KMS-11 (cell line): ENCODE data around the gene ZNF585A.
"Not testable (repeated sequence)": the region's sequence is repeated elsewhere in the genome, so short reads cannot be mapped to it uniquely, and the experiment has no call there.

Experiments used
- H2AFZ ChIP-seq: fragments of 200-600 bp; sonication (generic); 2 replicates; pipeline ENCODE4 v1.6.1; 2016; ENCODE audit warnings: antibody characterized with exemption, mixed run types, low read depth
- H3K27ac ChIP-seq: fragments of 200-600 bp; sonication (generic); 2 replicates; pipeline ENCODE4 v1.6.1; 2016; ENCODE audit warnings: mild to moderate bottlenecking, mixed run types
- H3K27me3 ChIP-seq: fragments of 200-600 bp; sonication (generic); 2 replicates; pipeline ENCODE4 v1.6.1; 2017; ENCODE audit warnings: mild to moderate bottlenecking, low read depth, mixed run types, moderate library complexity; ENCODE audit not compliant: insufficient read depth
- H3K36me3 ChIP-seq: fragments of 200-600 bp; sonication (generic); 2 replicates; pipeline ENCODE4 v1.6.1; 2017; ENCODE audit warnings: mild to moderate bottlenecking, mixed run types; ENCODE audit not compliant: insufficient read depth
- H3K4me1 ChIP-seq: fragments of 200-600 bp; sonication (generic); 2 replicates; pipeline ENCODE4 v1.6.1; 2016; ENCODE audit warnings: mild to moderate bottlenecking, low read depth, mixed run types; ENCODE audit not compliant: poor library complexity, severe bottlenecking
- H3K4me2 ChIP-seq: fragments of 200-600 bp; sonication (generic); 2 replicates; pipeline ENCODE4 v1.7.0; 2016; ENCODE audit warnings: mild to moderate bottlenecking, mixed run types
- H3K4me3 ChIP-seq: fragments of 200-600 bp; sonication (generic); IDR thresholded peaks from 2 replicates; pipeline ENCODE4 v1.6.1; 2017; ENCODE audit warnings: low read depth, low read length, mixed read lengths; ENCODE audit not compliant: insufficient read depth
- H3K79me2 ChIP-seq: fragments of 200-600 bp; sonication (generic); 2 replicates; pipeline ENCODE4 v1.6.1; 2016; ENCODE audit warnings: low read depth, mixed run types; ENCODE audit not compliant: insufficient read depth
- H3K9ac ChIP-seq: fragments of 200-600 bp; sonication (generic); 2 replicates; pipeline ENCODE4 v1.6.1; 2016; ENCODE audit warnings: mild to moderate bottlenecking, mixed run types
- H4K20me1 ChIP-seq: fragments of 200-600 bp; sonication (generic); 2 replicates; pipeline ENCODE4 v1.6.1; 2016; ENCODE audit warnings: mild to moderate bottlenecking, mixed run types; ENCODE audit not compliant: insufficient read depth
- TF ChIP-seq, protein P1 (sequence below): fragments of 200-600 bp; sonication (generic); conservative IDR thresholded peaks from 2 replicates; pipeline ENCODE4 v1.6.1; 2017; ENCODE audit warnings: low read depth, mild to moderate bottlenecking, antibody characterized with exemption, low read length, moderate library complexity, mixed read lengths

ZNF585A gene

GRCh38 chr19:37217775-37218591 is 45.5 kb upstream of the ZNF585A start, which contains the start of gene ZNF383:
ZNF383 (plus strand) TSS chr19:37218214; CDS start chr19:37230454, 12,240 bp downstream.
- peak within 1 kb of the TSS; percentile 33; the same call in 1 of the 2 replicates for H3K9ac ChIP-seq
- H3K4me3 ChIP-seq, result no peak within 1 kb of the TSS
- H3K4me2 ChIP-seq, result peak within 1 kb of the TSS; percentile 15; the same call in 1 of the 2 replicates
- peak within 1 kb of the TSS; percentile 33; the same call in 1 of the 2 replicates for H3K27ac ChIP-seq
- no peaks in the 10 kb centered on the region for H3K27me3 ChIP-seq
- H3K79me2 ChIP-seq, result no peaks in the 10 kb centered on the region
- no peaks in the 10 kb centered on the region for H3K4me1 ChIP-seq
- H2AFZ ChIP-seq, result peak within 1 kb of the TSS; percentile 32
- TF ChIP-seq, protein P1, sequence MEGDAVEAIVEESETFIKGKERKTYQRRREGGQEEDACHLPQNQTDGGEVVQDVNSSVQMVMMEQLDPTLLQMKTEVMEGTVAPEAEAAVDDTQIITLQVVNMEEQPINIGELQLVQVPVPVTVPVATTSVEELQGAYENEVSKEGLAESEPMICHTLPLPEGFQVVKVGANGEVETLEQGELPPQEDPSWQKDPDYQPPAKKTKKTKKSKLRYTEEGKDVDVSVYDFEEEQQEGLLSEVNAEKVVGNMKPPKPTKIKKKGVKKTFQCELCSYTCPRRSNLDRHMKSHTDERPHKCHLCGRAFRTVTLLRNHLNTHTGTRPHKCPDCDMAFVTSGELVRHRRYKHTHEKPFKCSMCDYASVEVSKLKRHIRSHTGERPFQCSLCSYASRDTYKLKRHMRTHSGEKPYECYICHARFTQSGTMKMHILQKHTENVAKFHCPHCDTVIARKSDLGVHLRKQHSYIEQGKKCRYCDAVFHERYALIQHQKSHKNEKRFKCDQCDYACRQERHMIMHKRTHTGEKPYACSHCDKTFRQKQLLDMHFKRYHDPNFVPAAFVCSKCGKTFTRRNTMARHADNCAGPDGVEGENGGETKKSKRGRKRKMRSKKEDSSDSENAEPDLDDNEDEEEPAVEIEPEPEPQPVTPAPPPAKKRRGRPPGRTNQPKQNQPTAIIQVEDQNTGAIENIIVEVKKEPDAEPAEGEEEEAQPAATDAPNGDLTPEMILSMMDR, result no peak
- H4K20me1 ChIP-seq, result no peaks in the 10 kb centered on the region
- H3K36me3 ChIP-seq, result 0 out of 2 replicates have a peak, but pooled peaks cover 4% of the 10 kb centered on the region

GRCh38 chr19:37217480-37217774 is 44.9 kb upstream of the ZNF585A start:
- H3K9ac ChIP-seq, result no peak overlapping the region
- H3K79me2 ChIP-seq, result no peaks in the 10 kb centered on the region
- no peaks in the 10 kb centered on the region for H4K20me1 ChIP-seq
- H3K36me3 ChIP-seq, result 0 out of 2 replicates have a peak, but pooled peaks cover 4% of the 10 kb centered on the region
- 0 out of 2 replicates have a peak overlapping the region, but pooled peaks have one; percentile 15 for H3K4me2 ChIP-seq
- no peaks in the 10 kb centered on the region for H3K27me3 ChIP-seq
- no peak overlapping the region for H3K4me3 ChIP-seq
- H3K27ac ChIP-seq, result no peak overlapping the region; the same call in 1 of the 2 replicates
- H2AFZ ChIP-seq, result peak overlapping the region; percentile 32
- no peaks in the 10 kb centered on the region for H3K4me1 ChIP-seq
- TF ChIP-seq, protein P1, result no peak

GRCh38 chr19:37197768-37198167 is 25.3 kb upstream of the ZNF585A start:
- TF ChIP-seq, protein P1, result no peak
- Histone ChIP-seq H3K9ac (no peak overlapping the region), H3K4me2 (no peak overlapping the region), H4K20me1 (no peaks in the 10 kb centered on the region), H3K4me1 (no peaks in the 10 kb centered on the region), H3K27ac (no peak overlapping the region), H3K36me3 (no peaks in the 10 kb centered on the region), H3K27me3 (no peaks in the 10 kb centered on the region), H2AFZ (no peak overlapping the region), H3K79me2 (no peaks in the 10 kb centered on the region), H3K4me3 (no peak overlapping the region)

GRCh38 chr19:37197115-37197514 is 24.6 kb upstream of the ZNF585A start:
- H3K27me3 ChIP-seq, H3K4me3 ChIP-seq, H3K9ac ChIP-seq, H4K20me1 ChIP-seq, H3K4me2 ChIP-seq, H3K79me2 ChIP-seq, H3K36me3 ChIP-seq, H2AFZ ChIP-seq, H3K27ac ChIP-seq, H3K4me1 ChIP-seq: not testable (repeated sequence)

DNA sequence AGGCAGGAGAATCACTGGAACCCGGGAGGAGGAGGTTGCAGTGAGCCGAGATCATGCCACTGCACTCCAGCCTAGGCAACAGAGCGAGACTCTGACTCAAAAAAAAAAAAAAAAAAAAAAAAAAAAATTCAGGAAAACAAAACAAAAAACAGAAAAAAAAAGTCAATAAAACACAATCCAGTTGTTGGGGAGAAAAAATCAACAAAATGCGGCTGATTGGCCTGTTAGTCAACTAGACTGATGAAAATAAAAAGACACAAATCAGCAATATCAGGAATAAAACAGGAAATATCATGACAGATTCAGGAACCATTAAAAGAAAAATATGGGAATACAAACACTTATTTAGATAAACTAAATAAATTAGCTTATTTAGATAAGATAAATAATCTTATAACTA is 22.8 kb upstream of the ZNF585A start:
- H3K4me1 ChIP-seq, result not testable (repeated sequence)

DNA sequence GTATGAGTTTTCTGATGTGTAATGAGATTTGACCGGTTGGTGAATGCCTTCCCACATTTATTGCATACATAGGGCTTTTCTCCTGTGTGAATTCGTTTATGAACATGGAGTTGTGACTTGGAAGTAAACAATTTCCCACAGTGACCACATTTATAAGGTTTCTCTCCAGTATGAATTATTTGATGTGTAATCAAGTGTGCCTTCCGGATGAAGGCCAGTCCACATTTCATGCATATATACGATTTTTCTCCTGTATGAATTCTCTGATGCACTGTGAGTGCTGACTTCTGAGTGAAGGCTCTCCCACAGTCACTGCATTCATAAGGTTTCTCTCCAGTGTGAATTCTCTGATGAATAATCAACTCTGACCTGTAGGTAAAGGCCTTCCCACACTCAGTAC is 13.6 kb upstream of the ZNF585A start:
- H3K27me3 ChIP-seq, H2AFZ ChIP-seq, H4K20me1 ChIP-seq, H3K9ac ChIP-seq, H3K79me2 ChIP-seq, H3K4me3 ChIP-seq, H3K4me2 ChIP-seq, H3K27ac ChIP-seq, H3K4me1 ChIP-seq, H3K36me3 ChIP-seq: not testable (repeated sequence)

More for the DNA sequence above, 22.8 kb upstream of the ZNF585A start:
- not testable (repeated sequence) for H3K79me2 ChIP-seq, H4K20me1 ChIP-seq, H3K27me3 ChIP-seq, H2AFZ ChIP-seq, H3K4me3 ChIP-seq, H3K36me3 ChIP-seq, H3K9ac ChIP-seq, H3K27ac ChIP-seq, H3K4me2 ChIP-seq
